SJSA1 (cell line): Measurements from ENCODE around the gene COL6A2. TPM values are rescaled to one million over a fixed set of nuclear protein-coding genes. Genes with fewer than 3 reads are reported as not detected.
"Not testable (repeated sequence)": the region's sequence is repeated elsewhere in the genome, so short reads cannot be mapped to it uniquely, and the experiment has no call there.

Experiments
- DNase-seq, 2 experiments: peaks; one replicate each; pipeline ENCODE4 v3.0.0-alpha.2; 2015 to 2020; ENCODE audit warnings: low spot score in 2 of 2, low read depth in 1 of 2
- H3K27ac ChIP-seq: fragments of 250-450 bp; sonication (Bioruptor Pico); 2 replicates; pipeline ENCODE4 v1.5.1; 2020; ENCODE audit warnings: mild to moderate bottlenecking, moderate library complexity
- H3K27me3 ChIP-seq: fragments of 250-450 bp; sonication (Bioruptor Pico); replicated peaks from 2 replicates; pipeline ENCODE4 v1.5.1; 2020; ENCODE audit warnings: mild to moderate bottlenecking, moderate library complexity
- H3K36me3 ChIP-seq: fragments of 250-450 bp; sonication (Bioruptor Pico); 2 replicates; pipeline ENCODE4 v1.5.1; 2020; ENCODE audit warnings: mild to moderate bottlenecking
- H3K4me1 ChIP-seq: fragments of 250-450 bp; sonication (Bioruptor Pico); replicated peaks from 2 replicates; pipeline ENCODE4 v1.6.1; 2021; ENCODE audit warnings: mild to moderate bottlenecking
- H3K4me3 ChIP-seq: fragments of 250-450 bp; sonication (Bioruptor Pico); 2 replicates; pipeline ENCODE4 v1.5.1; 2020; ENCODE audit warnings: mild to moderate bottlenecking
- H3K9me3 ChIP-seq: fragments of 250-450 bp; sonication (Bioruptor Pico); replicated peaks from 2 replicates; pipeline ENCODE4 v1.5.1; 2020; ENCODE audit warnings: mild to moderate bottlenecking
- total RNA-seq: library from RNA; depleted of rRNA; stranded (reverse); fragments of >200 nt; shearing (Covaris generic); gene quantifications from 2 replicates; pipeline ENCODE4 v1.2.3, GENCODE V29; 2014

COL6A2 gene
- total RNA-seq, 1 experiment from 2014 or later = 333 TPM

DNA sequence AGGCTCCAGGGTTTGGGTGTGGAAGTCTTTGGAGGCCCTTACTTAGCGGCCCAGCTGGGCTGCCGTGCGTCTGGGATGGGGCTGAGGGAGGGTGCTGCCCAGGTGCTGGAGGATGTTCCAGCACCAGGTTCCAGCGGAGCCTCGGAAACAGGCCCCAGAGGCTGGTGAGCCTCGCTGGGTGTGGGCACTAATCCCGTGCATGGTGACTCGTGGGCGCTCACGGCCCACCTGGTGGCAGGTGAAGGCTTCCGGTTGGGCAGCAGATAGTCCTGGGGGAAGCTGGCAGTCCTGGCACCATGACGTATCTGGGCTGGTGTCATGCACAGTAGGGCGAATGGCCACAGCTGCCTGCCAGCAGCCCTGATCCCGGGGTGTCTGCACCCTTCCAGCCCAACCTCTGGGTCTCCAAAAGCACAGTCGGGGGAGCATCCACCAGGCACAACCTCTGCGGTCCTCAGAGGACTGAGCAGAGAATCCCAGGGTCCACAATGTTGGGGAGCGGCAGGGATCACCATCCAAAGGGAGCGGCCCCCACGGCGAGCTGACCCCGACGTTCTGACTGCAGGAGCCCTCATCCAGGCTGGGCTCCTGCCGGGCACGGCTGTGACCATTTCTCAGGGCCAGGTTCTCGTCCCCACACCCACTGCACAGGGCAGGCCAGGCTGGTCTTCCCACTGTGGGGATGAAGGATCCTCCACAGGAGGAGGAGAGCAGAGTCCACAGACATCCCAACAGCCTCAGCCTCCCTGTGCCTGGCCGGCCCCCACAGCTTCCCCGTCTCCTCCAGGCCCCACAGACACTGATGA is 32.1 kb downstream of the COL6A2 start:
- H3K27me3 ChIP-seq = no peaks in the 10 kb centered on the region
- H3K27ac ChIP-seq = no peak overlapping the region
- H3K4me3 ChIP-seq = no peak overlapping the region
- H3K4me1 ChIP-seq = no peaks in the 10 kb centered on the region
- DNase-seq = no peak
- no peaks in the 10 kb centered on the region for H3K9me3 ChIP-seq
- H3K36me3 ChIP-seq = peaks cover 55% of the 10 kb centered on the region

DNA sequence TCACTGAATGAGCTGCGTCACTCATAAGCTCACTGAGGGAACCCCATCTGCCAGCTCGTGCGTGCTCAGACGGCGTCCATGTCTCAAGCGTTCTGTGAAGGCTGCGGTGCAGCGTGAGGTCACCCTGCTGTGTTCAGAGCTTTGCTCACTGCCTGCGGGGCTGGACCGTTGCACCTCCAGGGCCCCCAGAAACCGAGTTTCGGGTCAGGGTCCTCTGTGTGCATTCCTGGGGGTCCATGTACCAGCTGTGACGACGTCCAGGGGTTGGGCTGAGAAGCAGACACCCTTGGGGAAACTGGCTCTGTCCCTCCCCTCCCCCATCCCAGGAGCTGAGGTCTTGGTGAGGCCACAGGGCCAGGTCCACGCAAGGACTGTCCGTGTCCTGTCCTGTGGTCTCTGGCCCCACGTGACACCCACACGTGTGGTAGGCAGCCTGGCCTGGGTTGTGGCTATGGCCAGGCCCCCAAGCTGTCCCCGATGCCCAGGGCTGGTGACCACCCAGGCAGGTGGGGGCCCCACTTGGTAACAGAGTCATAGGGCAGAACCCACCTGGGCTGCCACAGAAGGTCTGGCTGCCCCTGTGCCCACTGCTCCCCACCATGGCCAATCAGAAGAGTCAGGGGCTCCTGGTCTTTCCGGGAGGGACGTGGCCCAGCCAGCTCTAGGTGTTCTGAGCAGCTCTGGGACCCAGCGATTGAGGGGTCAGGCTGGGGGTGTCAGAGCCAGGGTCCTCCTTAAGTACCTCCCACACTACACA is 33.1 kb downstream of the COL6A2 start:
- no peak overlapping the region for H3K4me3 ChIP-seq
- no peak for DNase-seq
- H3K9me3 ChIP-seq = no peaks in the 10 kb centered on the region
- peaks cover 46% of the 10 kb centered on the region for H3K36me3 ChIP-seq
- no peak overlapping the region for H3K27ac ChIP-seq
- no peaks in the 10 kb centered on the region for H3K27me3 ChIP-seq
- no peaks in the 10 kb centered on the region for H3K4me1 ChIP-seq

DNA sequence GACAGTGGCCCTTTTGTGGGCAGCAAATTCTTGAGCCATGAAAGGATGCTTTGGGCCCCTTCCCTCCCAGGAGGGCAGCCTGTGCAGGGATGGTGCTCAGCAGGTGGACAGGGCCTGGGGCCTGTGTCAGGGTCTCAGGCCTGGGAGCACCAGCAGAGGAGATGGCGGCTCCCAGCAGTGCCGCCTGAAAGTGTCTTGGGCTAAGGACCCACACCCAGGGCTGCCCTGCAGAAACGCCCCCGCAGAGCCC is 33.6 kb downstream of the COL6A2 start:
- Histone ChIP-seq H3K4me3 (no peak overlapping the region), H3K9me3 (no peaks in the 10 kb centered on the region), H3K36me3 (peaks cover 43% of the 10 kb centered on the region), H3K27me3 (no peaks in the 10 kb centered on the region), H3K27ac (no peak overlapping the region), H3K4me1 (no peaks in the 10 kb centered on the region)
- no peak for DNase-seq

DNA sequence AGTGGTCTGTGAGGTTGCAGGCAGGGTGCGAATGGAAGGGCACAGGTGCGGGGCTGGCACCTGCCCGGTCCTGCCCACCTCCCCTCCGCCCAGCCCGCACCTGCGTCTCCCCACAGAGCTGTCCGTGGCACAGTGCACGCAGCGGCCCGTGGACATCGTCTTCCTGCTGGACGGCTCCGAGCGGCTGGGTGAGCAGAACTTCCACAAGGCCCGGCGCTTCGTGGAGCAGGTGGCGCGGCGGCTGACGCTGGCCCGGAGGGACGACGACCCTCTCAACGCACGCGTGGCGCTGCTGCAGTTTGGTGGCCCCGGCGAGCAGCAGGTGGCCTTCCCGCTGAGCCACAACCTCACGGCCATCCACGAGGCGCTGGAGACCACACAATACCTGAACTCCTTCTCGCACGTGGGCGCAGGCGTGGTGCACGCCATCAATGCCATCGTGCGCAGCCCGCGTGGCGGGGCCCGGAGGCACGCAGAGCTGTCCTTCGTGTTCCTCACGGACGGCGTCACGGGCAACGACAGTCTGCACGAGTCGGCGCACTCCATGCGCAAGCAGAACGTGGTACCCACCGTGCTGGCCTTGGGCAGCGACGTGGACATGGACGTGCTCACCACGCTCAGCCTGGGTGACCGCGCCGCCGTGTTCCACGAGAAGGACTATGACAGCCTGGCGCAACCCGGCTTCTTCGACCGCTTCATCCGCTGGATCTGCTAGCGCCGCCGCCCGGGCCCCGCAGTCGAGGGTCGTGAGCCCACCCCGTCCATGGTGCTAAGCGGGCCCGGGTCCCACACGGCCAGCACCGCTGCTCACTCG is 34.1 kb downstream of the COL6A2 start:
- peaks cover 38% of the 10 kb centered on the region for H3K36me3 ChIP-seq
- no peak overlapping the region for H3K27ac ChIP-seq
- H3K4me1 ChIP-seq = no peaks in the 10 kb centered on the region
- H3K9me3 ChIP-seq = no peaks in the 10 kb centered on the region
- DNase-seq = no peak
- no peaks in the 10 kb centered on the region for H3K27me3 ChIP-seq
- no peak overlapping the region for H3K4me3 ChIP-seq

DNA sequence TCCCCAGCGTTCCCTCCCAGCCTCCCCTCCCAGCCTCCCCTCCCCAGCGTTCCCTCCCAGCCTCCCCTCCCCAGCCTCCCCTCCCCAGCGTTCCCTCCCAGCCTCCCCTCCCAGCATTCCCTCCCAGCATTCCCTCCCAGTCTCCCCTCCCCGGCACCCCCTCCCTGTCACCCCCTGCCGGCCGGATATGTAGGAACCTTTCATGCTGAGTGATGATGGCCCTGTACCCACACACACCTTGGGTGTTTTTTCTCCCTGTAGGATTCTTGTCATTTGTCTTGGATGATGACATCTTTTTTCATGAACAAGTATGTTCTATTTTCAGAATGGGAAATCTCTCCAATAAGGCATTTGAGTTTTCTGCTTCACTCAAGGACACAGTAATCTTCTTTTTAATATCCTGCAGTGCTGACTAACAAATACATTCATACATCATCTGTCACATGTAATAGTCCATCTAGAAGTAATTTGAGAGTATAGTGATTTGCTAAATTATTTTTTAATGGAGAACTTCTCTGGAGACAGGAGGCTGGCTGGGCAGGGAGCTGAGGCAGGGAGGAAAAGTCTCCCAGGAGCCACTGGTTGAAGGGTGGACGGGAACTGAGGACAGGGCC is 38.0 kb downstream of the COL6A2 start:
- Histone ChIP-seq H3K4me3 (no peak overlapping the region), H3K27me3 (peaks cover 3% of the 10 kb centered on the region), H3K4me1 (no peaks in the 10 kb centered on the region), H3K36me3 (peaks cover 4% of the 10 kb centered on the region; the same call in 1 of the 2 replicates), H3K27ac (no peak overlapping the region), H3K9me3 (no peaks in the 10 kb centered on the region)
- DNase-seq = no peak

DNA sequence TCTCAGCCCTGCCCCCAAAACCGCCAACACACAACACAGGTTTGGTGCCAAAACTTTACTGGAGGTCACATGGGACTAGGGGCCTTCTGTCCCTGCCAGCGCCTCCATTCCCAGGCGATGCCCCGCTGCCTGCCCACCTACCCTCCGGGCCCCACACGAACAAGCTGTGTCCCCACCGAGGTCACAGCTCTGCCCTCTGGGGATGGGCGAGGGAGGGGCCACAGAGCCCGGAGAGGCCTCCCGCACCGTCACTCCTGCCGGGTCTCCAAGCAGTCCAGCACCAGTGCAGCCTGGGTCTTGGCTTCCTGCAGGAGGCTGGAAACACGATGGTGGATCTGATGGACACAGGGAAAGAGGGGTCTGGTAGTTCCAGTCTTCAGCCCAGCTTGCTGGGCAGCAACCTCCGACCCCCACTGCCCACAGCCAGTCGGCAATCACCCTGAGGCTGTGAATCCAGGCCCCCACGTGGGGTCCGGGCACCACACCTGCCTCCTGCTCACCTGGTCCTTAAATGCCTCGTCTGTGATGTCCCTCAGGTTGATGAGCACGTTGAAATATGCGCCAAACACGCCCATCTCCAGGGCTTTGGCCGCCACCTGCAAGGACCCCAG is 38.9 kb downstream of the COL6A2 start:
- Histone ChIP-seq H3K27me3 (peaks cover 3% of the 10 kb centered on the region), H3K9me3 (no peaks in the 10 kb centered on the region), H3K4me1 (no peaks in the 10 kb centered on the region)

DNA sequence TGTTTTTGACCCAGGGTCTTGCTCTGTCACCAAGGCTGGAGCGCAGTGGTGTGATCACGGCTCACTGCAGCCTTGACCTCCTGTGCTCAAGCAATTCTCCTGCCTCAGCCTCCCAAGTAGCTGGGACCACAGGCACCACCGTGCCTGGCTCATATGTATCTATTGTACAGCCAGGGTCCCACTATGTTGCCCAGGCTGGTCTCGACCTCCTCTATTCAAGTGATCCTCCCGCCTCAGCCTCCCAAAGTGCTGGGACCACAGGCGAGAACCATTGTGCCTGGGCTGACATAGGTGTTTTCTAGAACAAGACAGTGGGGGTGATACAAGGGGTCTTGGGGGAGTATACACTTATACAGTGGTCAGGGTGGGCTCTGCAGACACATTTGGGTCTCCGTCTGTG is 40.0 kb downstream of the COL6A2 start:
- Histone ChIP-seq H3K27ac (no peak overlapping the region), H3K27me3 (peaks cover 3% of the 10 kb centered on the region), H3K4me1 (no peaks in the 10 kb centered on the region), H3K4me3 (no peak overlapping the region), H3K9me3 (no peaks in the 10 kb centered on the region), H3K36me3 (no peaks in the 10 kb centered on the region)
- no peak for DNase-seq

More for the DNA sequence above, 38.9 kb downstream of the COL6A2 start:
- peaks cover 4% of the 10 kb centered on the region; the same call in 1 of the 2 replicates for H3K36me3 ChIP-seq
- no peak overlapping the region for H3K27ac ChIP-seq
- no peak for DNase-seq
- no peak overlapping the region for H3K4me3 ChIP-seq

DNA sequence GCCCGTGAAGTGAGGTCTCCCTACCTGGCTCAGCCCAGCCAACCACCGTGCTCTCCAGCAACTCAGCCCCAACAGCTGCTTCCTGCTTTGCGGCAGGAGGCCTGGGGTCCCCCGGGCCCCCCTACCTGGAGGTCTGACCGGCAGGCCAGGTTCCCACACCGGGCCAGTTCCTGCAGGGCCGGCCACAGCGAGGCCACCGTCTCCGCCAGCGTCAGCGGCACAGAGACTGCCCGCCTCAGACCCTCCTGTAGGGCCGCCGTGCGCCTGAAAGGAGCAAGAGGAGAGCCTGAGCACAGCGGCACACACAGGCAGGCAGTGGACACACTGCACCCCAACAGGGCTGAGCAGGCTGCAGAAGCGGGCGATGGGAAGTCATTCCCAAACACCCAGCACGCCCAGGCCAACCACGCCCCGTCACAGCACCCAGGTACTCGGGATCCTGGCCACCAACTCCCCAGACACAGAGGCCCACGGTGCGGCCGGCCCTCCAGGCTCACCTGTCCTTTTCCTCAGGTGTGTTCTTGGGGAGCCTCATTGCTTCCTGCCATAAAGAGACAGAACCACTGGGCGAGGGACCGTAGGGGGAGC is 40.6 kb downstream of the COL6A2 start:
- no peak overlapping the region for H3K4me3 ChIP-seq
- no peaks in the 10 kb centered on the region for H3K9me3 ChIP-seq
- H3K27ac ChIP-seq = no peak overlapping the region
- peaks cover 3% of the 10 kb centered on the region for H3K27me3 ChIP-seq
- DNase-seq = no peak
- H3K36me3 ChIP-seq = no peaks in the 10 kb centered on the region
- H3K4me1 ChIP-seq = no peaks in the 10 kb centered on the region

DNA sequence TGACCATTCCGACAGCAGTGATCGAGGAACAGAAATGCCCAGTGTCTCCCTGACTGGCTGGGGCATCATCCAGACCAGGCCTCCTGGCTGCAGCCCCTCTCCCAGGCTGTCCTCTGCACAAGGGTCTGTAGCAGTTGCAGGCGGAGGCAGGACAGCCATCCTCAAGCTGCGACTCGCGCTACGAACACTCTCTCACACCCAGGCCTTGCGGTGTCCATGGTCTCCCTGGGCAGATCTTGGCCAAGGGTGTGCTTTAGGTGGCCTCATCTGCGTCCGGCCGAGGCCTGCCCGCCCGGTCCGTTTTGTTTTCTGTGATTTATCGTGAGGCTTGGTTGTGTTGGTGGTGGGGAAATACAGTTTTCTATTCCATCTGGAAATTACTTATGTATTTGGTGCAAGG is 41.8 kb downstream of the COL6A2 start:
- Histone ChIP-seq H3K27ac (no peak overlapping the region), H3K27me3 (peaks cover 3% of the 10 kb centered on the region), H3K4me3 (no peak overlapping the region), H3K36me3 (no peaks in the 10 kb centered on the region), H3K9me3 (no peaks in the 10 kb centered on the region), H3K4me1 (no peaks in the 10 kb centered on the region)
- DNase-seq = no peak

DNA sequence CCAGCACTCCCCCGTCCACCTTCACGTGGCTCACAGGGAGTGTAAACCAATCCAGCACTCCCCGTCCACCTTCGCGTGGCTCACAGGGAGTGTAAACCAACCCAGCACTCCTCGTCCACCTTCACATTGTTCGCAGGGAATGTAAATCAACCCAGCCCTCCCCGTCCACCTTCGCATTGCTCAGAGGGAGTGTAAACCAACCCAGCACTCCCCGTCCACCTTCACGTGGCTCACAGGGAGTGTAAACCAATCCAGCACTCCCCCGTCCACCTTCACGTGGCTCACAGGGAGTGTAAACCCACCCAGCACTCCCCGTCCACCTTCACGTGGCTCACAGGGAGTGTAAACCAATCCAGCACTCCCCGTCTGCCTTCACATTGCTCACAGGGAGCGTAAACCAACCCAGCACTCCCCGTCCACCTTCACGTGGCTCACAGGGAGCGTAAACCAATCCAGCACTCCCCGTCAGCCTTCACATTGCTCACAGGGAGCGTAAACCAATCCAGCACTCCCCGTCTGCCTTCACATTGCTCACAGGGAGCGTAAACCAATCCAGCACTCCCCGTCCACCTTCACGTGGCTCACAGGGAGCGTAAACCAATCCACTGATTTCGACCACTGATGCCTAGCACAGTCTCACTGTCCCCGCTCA is 42.6 kb downstream of the COL6A2 start:
- H3K27ac ChIP-seq, DNase-seq: not testable (repeated sequence)

DNA sequence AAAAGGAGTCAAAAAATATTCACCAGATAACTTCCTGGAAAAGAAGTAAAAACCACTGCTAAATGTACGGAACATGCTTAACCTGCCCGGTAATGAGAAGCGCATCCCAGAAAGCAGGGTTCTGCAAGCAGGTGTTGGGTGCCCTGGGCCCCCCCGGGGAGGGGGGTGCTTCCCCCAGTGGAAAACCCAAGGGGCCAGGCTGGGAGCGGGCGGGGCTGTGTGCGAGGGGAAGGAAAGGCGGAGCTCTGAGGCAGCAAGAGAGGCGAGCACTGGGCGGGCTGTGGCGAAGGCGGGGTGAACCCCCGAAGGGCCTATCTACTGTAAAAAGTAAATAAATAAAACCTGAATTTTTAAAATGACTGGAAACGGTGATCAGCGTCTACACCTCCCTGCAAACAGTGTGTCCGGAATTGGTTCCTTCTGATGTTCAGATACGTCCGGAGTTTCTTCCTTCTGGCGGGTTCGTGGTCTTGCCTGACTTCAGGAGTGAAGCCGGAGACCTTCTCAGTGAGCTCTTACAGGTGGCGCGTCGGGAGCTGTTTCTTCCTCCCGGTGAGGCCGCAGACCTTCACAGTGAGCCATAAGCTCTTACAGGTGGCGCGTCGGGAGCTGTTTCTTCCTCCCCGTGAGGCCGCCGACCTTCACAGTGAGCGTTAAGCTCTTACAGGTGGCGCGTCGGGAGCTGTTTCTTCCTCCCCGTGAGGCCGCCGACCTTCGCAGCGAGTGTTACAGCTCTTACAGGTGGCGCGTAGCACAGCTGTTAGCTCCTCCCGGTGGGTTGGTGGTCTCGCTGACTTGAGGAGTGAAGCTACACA is 44.1 kb downstream of the COL6A2 start:
- no peak for DNase-seq
- peaks cover 3% of the 10 kb centered on the region for H3K27me3 ChIP-seq
- H3K36me3 ChIP-seq = no peaks in the 10 kb centered on the region
- no peak overlapping the region for H3K27ac ChIP-seq
- no peaks in the 10 kb centered on the region for H3K4me1 ChIP-seq
- no peak overlapping the region for H3K4me3 ChIP-seq
- no peaks in the 10 kb centered on the region for H3K9me3 ChIP-seq

More for the DNA sequence above, 42.6 kb downstream of the COL6A2 start:
- not testable (repeated sequence) for H3K9me3 ChIP-seq, H3K27me3 ChIP-seq, H3K36me3 ChIP-seq, H3K4me1 ChIP-seq, H3K4me3 ChIP-seq
